GM12865 (cell line): Measurements from ENCODE around the gene APLNR.
A peak's percentile ranks its signal among the peaks of the same experiment; 100 is the strongest.
"Not testable (repeated sequence)": the region's sequence is repeated elsewhere in the genome, so short reads cannot be mapped to it uniquely, and the experiment has no call there.

Source experiments
- DNase-seq: peaks from one replicate; pipeline ENCODE4 v3.0.0; 2010; ENCODE audit warnings: low read depth
- H3K4me3 ChIP-seq: 2 replicates; pipeline ENCODE4 v1.5.1; 2011; ENCODE audit warnings: mild to moderate bottlenecking, low read depth, low read length, control low read depth
- CTCF ChIP-seq: IDR thresholded peaks from 2 replicates; pipeline ENCODE4 v1.5.1; 2011; ENCODE audit warnings: low read length, control low read depth, low read depth, inconsistent platforms; ENCODE audit not compliant: insufficient read depth; ENCODE audit errors: missing control alignments

Gene APLNR

GRCh38 chr11:57237204-57237681 lies at the start of gene APLNR:
TSS of gene APLNR (minus strand) at chr11:57237250. CDS start at chr11:57237004, 246 bp downstream.
- TF ChIP-seq CTCF: no peak
- no peak within 1 kb of the TSS for H3K4me3 ChIP-seq
- no peak for DNase-seq

- no peak overlapping the region for H3K4me3 ChIP-seq
- TF ChIP-seq CTCF: no peak
- DNase-seq: no peak
Observed at GRCh38 chr11:57283231-57283990, 46.4 kb upstream of the APLNR start.

GRCh38 chr11:57281546-57281945 lies 44.5 kb upstream of the APLNR start:
- not testable (repeated sequence) for H3K4me3 ChIP-seq, DNase-seq

- H3K4me3 ChIP-seq: no peak overlapping the region
- DNase-seq: no peak
Observed at GRCh38 chr11:57279116-57279515, 42.1 kb upstream of the APLNR start.

GRCh38 chr11:57278721-57279095 lies 41.7 kb upstream of the APLNR start:
- TF ChIP-seq CTCF: no peak
- DNase-seq: no peak
- H3K4me3 ChIP-seq: no peak overlapping the region

More at GRCh38 chr11:57279116-57279515, 42.1 kb upstream of the APLNR start:
- TF ChIP-seq CTCF: no peak

- peak; percentile 78 for TF ChIP-seq CTCF
- DNase-seq: peak; percentile 32
- H3K4me3 ChIP-seq: no peak overlapping the region
Observed at GRCh38 chr11:57277845-57278720, 41.0 kb upstream of the APLNR start.

GRCh38 chr11:57276971-57277675 lies 40.1 kb upstream of the APLNR start:
- no peak for TF ChIP-seq CTCF
- H3K4me3 ChIP-seq: no peak overlapping the region
- no peak for DNase-seq
